Mucosa of descending colon (tissue), 3 donors: ENCODE results near the gene TFDP2. TPM values are rescaled to one million over a fixed set of nuclear protein-coding genes. Genes with fewer than 3 reads are reported as not detected.

Experiments used
- ATAC-seq: fragments of 200-7000 bp; cut with Tn5 transposase; one replicate; pipeline ENCODE4 v1.9.1; 2020; ENCODE audit warnings: mild to moderate bottlenecking, moderate library complexity
- DNase-seq, 3 donors: peaks; one replicate each; pipeline ENCODE4 v3.0.0-alpha.2; 2020
- H3K36me3 ChIP-seq: fragments of 200-600 bp; one replicate; pipeline ENCODE4 v1.8.0; 2021; ENCODE audit warnings: low read depth, mild to moderate bottlenecking
- H3K4me1 ChIP-seq: fragments of 200-600 bp; one replicate; pipeline ENCODE4 v1.8.0; 2021; ENCODE audit warnings: low read depth, mild to moderate bottlenecking
- H3K4me3 ChIP-seq: fragments of 200-600 bp; one replicate; pipeline ENCODE4 v1.8.0; 2021; ENCODE audit warnings: mild to moderate bottlenecking
- H3K9me3 ChIP-seq: fragments of 200-600 bp; one replicate; pipeline ENCODE4 v1.8.0; 2021; ENCODE audit warnings: mild to moderate bottlenecking
- CTCF ChIP-seq: fragments of 200-600 bp; IDR thresholded peaks from one replicate; pipeline ENCODE4 v1.8.0; 2022; ENCODE audit warnings: antibody characterized with exemption, mild to moderate bottlenecking
- intact Hi-C, 2 donors: fragments of 100-400 bp; cut with DNase I in 1 of 2; cut with micrococcal nuclease in 1 of 2; formaldehyde crosslinking; loops; one replicate each; pipeline versions ENCODE4 v1.11.0 to v1.11.1; 2022; cut with DNase I, micrococcal nuclease
- total RNA-seq, 3 donors: library from RNA; stranded (reverse); fragmentation: NEBNext Ultra II Directional in 2 of 3; extraction: Animal tissue kit (Norgen Biotek cat#: 25700) in 2 of 3; gene quantifications; one replicate each; pipeline versions ENCODE4 v1.2.1 to v1.2.4, GENCODE V29; 2021 to 2023
- donor health status: DM: no; HTN: no; CAD: no; lungs with moderate emphysema.
- donor health status: DM: no; HTN: no; CAD: no.
- donor health status: DM: no; HTN: yes; CAD: no.

Gene TFDP2
- total RNA-seq, 3 donors from 2014 or later: 45.1 to 61.4 (median 54.8) TPM

GRCh38 chr3:142088522-142088921, 60.8 kb downstream of the TFDP2 start:
- no peak for TF ChIP-seq CTCF
- no peak for ATAC-seq
- no peak for DNase-seq
- H3K4me1 ChIP-seq: peaks cover 5% of the 10 kb centered on the region
- H3K4me3 ChIP-seq: no peak overlapping the region
- H3K36me3 ChIP-seq: no peaks in the 10 kb centered on the region
- H3K9me3 ChIP-seq: no peaks in the 10 kb centered on the region
- intact Hi-C loops: no loop called here

- no peak overlapping the region for H3K4me3 ChIP-seq
- H3K36me3 ChIP-seq: no peaks in the 10 kb centered on the region
- ATAC-seq (peak; percentile 7), DNase-seq (no peak)
- TF ChIP-seq CTCF: no peak
- H3K9me3 ChIP-seq: no peaks in the 10 kb centered on the region
- intact Hi-C loops: no loop called here
- peaks cover 5% of the 10 kb centered on the region for H3K4me1 ChIP-seq
Observed at GRCh38 chr3:142087676-142088075, 61.7 kb downstream of the TFDP2 start.

- Histone ChIP-seq H3K4me1 (peaks cover 5% of the 10 kb centered on the region), H3K36me3 (no peaks in the 10 kb centered on the region), H3K4me3 (no peak overlapping the region), H3K9me3 (no peaks in the 10 kb centered on the region)
- TF ChIP-seq CTCF: no peak
- ATAC-seq (peak; percentile 96), DNase-seq (no peak)
- intact Hi-C loops: no loop called here
Observed at GRCh38 chr3:142086581-142087090, 62.7 kb downstream of the TFDP2 start.

- no peak for TF ChIP-seq CTCF
- Histone ChIP-seq H3K4me3 (no peak overlapping the region), H3K4me1 (peaks cover 2% of the 10 kb centered on the region), H3K36me3 (no peaks in the 10 kb centered on the region), H3K9me3 (no peaks in the 10 kb centered on the region)
- intact Hi-C loops: no loop called here
- ATAC-seq (no peak), DNase-seq (no peak)
Observed at GRCh38 chr3:142081178-142081577, 68.2 kb downstream of the TFDP2 start.

- H3K9me3 ChIP-seq: no peaks in the 10 kb centered on the region
- intact Hi-C loops: no loop called here
- no peak overlapping the region for H3K4me3 ChIP-seq
- ATAC-seq: peak; percentile 6
- TF ChIP-seq CTCF: no peak
- DNase-seq: no peak
- H3K36me3 ChIP-seq: no peaks in the 10 kb centered on the region
- H3K4me1 ChIP-seq: peaks cover 10% of the 10 kb centered on the region
Observed at GRCh38 chr3:142077859-142078500, 71.4 kb downstream of the TFDP2 start.
